Measurements from ENCODE around the gene LTF. TPM values are rescaled to one million over a fixed set of nuclear protein-coding genes. Genes with fewer than 3 reads are reported as not detected.

The LTF gene
- total RNA-seq, 1 experiment from 2014 or later, result not detected

DNA sequence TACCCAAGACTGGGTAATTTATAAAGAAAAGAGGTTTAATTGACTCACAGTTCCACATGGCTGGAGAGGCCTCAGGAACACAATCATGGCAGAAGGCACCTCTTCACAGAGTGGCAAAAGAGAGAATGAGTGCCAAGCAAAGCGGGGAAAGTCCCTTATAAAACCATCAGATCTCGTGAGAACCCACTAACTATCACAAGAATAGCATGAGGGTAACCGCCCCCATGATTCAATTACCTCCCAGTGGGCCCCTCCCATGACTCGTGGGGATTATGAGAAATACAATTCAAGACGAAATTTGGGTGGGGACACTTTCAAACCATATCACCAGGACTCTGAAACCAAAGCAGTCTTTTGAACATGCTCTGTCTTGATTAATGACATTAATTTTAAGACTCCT, 40.1 kb upstream of the LTF start:
- Histone ChIP-seq H3K9me3 (ENCODE audit: insufficient read depth, low read depth) (no peaks in the 10 kb centered on the region), H3K4me1 (replicated peaks; ENCODE audit: insufficient read depth) (no peaks in the 10 kb centered on the region), H3K4me2 (no peak overlapping the region), H3F3A (ENCODE audit: insufficient read depth, low read depth) (no peaks in the 10 kb centered on the region), H3K9me2 (ENCODE audit: insufficient read depth) (no peaks in the 10 kb centered on the region), H3K27ac (no peak overlapping the region), H2AFZ (no peak overlapping the region), H3K36me3 (ENCODE audit: low read depth) (no peaks in the 10 kb centered on the region), H3K79me2 (ENCODE audit: low read depth) (no peaks in the 10 kb centered on the region), H3K27me3 (ENCODE audit: insufficient read depth, low read depth) (no peaks in the 10 kb centered on the region), H4K20me1 (ENCODE audit: insufficient read depth) (no peaks in the 10 kb centered on the region), H3K4me3 (no peak overlapping the region)
- ChIA-PET POLR2A (ENCODE audit: unreplicated experiment) (no interaction called here), CTCF (no interaction called here)
- intact Hi-C loops (cut with micrococcal nuclease; ENCODE audit: unreplicated experiment), result no loop called here
- BruUV-seq (replicated peaks), result no TSS peak
- no peak for DNase-seq
- TF ChIP-seq, protein P1, sequence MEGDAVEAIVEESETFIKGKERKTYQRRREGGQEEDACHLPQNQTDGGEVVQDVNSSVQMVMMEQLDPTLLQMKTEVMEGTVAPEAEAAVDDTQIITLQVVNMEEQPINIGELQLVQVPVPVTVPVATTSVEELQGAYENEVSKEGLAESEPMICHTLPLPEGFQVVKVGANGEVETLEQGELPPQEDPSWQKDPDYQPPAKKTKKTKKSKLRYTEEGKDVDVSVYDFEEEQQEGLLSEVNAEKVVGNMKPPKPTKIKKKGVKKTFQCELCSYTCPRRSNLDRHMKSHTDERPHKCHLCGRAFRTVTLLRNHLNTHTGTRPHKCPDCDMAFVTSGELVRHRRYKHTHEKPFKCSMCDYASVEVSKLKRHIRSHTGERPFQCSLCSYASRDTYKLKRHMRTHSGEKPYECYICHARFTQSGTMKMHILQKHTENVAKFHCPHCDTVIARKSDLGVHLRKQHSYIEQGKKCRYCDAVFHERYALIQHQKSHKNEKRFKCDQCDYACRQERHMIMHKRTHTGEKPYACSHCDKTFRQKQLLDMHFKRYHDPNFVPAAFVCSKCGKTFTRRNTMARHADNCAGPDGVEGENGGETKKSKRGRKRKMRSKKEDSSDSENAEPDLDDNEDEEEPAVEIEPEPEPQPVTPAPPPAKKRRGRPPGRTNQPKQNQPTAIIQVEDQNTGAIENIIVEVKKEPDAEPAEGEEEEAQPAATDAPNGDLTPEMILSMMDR (conservative IDR thresholded peaks at IDR 0.05), result no peak
- no peak for TF ChIP-seq EZH2 (IDR thresholded peaks at IDR 0.05; ENCODE audit: low read depth)

DNA sequence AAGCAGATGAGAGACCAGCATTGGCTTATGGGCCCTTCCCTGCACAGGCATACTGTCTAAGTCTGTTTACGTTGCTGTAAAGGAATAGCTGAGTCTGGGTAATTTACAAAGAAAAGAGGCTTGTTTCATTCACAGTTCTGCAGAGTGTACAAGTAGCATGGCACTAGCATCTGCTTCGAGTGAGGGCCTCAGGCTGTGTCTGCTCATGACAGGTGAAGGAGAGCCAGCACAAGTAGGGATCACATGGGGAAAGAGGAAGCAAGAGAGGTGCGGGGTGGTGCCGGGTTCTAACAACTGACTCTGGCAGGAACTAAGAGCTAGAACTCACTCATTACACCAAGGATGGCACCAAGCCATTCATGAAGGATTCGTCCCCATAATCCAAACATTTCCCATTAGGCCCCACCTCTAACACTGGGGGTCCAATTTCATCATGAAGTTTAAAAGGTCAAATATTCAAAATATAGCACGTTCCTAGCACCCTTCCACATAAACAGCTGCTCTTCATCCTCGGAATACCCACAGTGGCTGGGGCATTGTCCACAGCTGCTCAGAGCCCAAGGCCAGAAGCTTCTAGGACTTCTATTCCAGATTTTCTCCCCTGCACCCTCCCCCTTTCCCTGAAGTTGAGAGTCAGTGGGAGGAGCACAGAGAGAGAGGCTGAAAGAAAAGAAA, 38.6 kb upstream of the LTF start:
- H3K4me3 ChIP-seq, result no peak overlapping the region
- POLR2A ChIA-PET (ENCODE audit: unreplicated experiment), result no interaction called here
- H2AFZ ChIP-seq, result no peak overlapping the region
- BruUV-seq (replicated peaks), result no TSS peak
- no peaks in the 10 kb centered on the region for H3K79me2 ChIP-seq (ENCODE audit: low read depth)
- no peak overlapping the region for H3K27ac ChIP-seq
- no peaks in the 10 kb centered on the region for H4K20me1 ChIP-seq (ENCODE audit: insufficient read depth)
- H3K36me3 ChIP-seq (ENCODE audit: low read depth), result no peaks in the 10 kb centered on the region
- H3K27me3 ChIP-seq (ENCODE audit: insufficient read depth, low read depth), result no peaks in the 10 kb centered on the region
- H3K9me2 ChIP-seq (ENCODE audit: insufficient read depth), result no peaks in the 10 kb centered on the region
- CTCF ChIA-PET, result no interaction called here
- no peaks in the 10 kb centered on the region for H3K9me3 ChIP-seq (ENCODE audit: insufficient read depth, low read depth)
- no peak overlapping the region for H3K4me2 ChIP-seq
- no peak for DNase-seq
- TF ChIP-seq EZH2 (IDR thresholded peaks at IDR 0.05; ENCODE audit: low read depth), result no peak
- TF ChIP-seq, protein P1 (conservative IDR thresholded peaks at IDR 0.05), result no peak
- intact Hi-C loops (cut with micrococcal nuclease; ENCODE audit: unreplicated experiment), result no loop called here
- H3K4me1 ChIP-seq (replicated peaks; ENCODE audit: insufficient read depth), result no peaks in the 10 kb centered on the region
- H3F3A ChIP-seq (ENCODE audit: insufficient read depth, low read depth), result no peaks in the 10 kb centered on the region

DNA sequence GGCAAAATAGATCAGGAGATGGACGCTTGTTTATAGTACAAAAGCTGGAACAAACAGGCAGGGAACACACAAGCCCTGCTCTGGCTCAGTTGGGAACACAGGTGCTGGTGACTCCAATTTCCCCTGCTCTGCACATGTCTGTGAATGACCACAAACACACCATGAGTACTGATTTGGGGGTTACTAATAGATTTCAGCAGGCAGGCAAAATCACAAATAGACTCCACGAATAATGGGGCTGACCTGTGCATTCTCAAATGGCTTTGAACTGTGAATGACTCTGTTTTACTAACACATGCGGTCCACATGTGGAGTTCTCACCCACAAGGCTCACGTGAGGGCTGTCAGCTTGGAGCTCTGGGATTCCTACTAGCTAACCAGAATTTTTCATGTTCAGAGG, 37.0 kb upstream of the LTF start:
- peaks cover 2% of the 10 kb centered on the region; the same call in 1 of the 2 replicates for H3K4me1 ChIP-seq (replicated peaks; ENCODE audit: insufficient read depth)
- no peak overlapping the region for H3K4me3 ChIP-seq
- no peaks in the 10 kb centered on the region for H3K9me3 ChIP-seq (ENCODE audit: insufficient read depth, low read depth)
- no peak for DNase-seq
- H3K79me2 ChIP-seq (ENCODE audit: low read depth), result no peaks in the 10 kb centered on the region
- H3K4me2 ChIP-seq, result no peak overlapping the region
- POLR2A ChIA-PET (ENCODE audit: unreplicated experiment), result no interaction called here
- H3K36me3 ChIP-seq (ENCODE audit: low read depth), result no peaks in the 10 kb centered on the region
- no peaks in the 10 kb centered on the region for H3F3A ChIP-seq (ENCODE audit: insufficient read depth, low read depth)
- no peak overlapping the region for H3K27ac ChIP-seq
- no peak overlapping the region for H2AFZ ChIP-seq
- no peaks in the 10 kb centered on the region for H3K27me3 ChIP-seq (ENCODE audit: insufficient read depth, low read depth)
- H4K20me1 ChIP-seq (ENCODE audit: insufficient read depth), result no peaks in the 10 kb centered on the region
- intact Hi-C loops (cut with micrococcal nuclease; ENCODE audit: unreplicated experiment), result no loop called here
- no peak for TF ChIP-seq EZH2 (IDR thresholded peaks at IDR 0.05; ENCODE audit: low read depth)
- TF ChIP-seq, protein P1 (conservative IDR thresholded peaks at IDR 0.05), result no peak
- BruUV-seq (replicated peaks), result no TSS peak
- CTCF ChIA-PET, result no interaction called here
- H3K9me2 ChIP-seq (ENCODE audit: insufficient read depth), result no peaks in the 10 kb centered on the region
